D721Med (cell line): Measurements from ENCODE around the gene MPV17L2.

Experiments
- DNase-seq: peaks from one replicate; pipeline ENCODE4 v3.0.0; 2011; ENCODE audit warnings: low spot score; ENCODE audit not compliant: insufficient read length
- FAIRE-seq: peaks from 2 replicates; lab custom pipeline; 2011; peaks lifted over from hg19 to GRCh38; lab: Jason Lieb, UNC
- TF ChIP-seq, protein P1 (sequence below): IDR thresholded peaks from 2 replicates; pipeline ENCODE4 v1.5.1; 2012; ENCODE audit warnings: mild to moderate bottlenecking, control low read depth; ENCODE audit not compliant: insufficient read depth; ENCODE audit errors: missing control alignments

The MPV17L2 gene

GRCh38 chr19:18219911-18220631, 27.1 kb downstream of the MPV17L2 start:
- TF ChIP-seq, protein P1, sequence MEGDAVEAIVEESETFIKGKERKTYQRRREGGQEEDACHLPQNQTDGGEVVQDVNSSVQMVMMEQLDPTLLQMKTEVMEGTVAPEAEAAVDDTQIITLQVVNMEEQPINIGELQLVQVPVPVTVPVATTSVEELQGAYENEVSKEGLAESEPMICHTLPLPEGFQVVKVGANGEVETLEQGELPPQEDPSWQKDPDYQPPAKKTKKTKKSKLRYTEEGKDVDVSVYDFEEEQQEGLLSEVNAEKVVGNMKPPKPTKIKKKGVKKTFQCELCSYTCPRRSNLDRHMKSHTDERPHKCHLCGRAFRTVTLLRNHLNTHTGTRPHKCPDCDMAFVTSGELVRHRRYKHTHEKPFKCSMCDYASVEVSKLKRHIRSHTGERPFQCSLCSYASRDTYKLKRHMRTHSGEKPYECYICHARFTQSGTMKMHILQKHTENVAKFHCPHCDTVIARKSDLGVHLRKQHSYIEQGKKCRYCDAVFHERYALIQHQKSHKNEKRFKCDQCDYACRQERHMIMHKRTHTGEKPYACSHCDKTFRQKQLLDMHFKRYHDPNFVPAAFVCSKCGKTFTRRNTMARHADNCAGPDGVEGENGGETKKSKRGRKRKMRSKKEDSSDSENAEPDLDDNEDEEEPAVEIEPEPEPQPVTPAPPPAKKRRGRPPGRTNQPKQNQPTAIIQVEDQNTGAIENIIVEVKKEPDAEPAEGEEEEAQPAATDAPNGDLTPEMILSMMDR = no peak
- DNase-seq (no peak), FAIRE-seq (no peak)

GRCh38 chr19:18220632-18221275, 27.7 kb downstream of the MPV17L2 start:
- TF ChIP-seq, protein P1 = no peak
- no peak for FAIRE-seq
- no peak for DNase-seq

DNA sequence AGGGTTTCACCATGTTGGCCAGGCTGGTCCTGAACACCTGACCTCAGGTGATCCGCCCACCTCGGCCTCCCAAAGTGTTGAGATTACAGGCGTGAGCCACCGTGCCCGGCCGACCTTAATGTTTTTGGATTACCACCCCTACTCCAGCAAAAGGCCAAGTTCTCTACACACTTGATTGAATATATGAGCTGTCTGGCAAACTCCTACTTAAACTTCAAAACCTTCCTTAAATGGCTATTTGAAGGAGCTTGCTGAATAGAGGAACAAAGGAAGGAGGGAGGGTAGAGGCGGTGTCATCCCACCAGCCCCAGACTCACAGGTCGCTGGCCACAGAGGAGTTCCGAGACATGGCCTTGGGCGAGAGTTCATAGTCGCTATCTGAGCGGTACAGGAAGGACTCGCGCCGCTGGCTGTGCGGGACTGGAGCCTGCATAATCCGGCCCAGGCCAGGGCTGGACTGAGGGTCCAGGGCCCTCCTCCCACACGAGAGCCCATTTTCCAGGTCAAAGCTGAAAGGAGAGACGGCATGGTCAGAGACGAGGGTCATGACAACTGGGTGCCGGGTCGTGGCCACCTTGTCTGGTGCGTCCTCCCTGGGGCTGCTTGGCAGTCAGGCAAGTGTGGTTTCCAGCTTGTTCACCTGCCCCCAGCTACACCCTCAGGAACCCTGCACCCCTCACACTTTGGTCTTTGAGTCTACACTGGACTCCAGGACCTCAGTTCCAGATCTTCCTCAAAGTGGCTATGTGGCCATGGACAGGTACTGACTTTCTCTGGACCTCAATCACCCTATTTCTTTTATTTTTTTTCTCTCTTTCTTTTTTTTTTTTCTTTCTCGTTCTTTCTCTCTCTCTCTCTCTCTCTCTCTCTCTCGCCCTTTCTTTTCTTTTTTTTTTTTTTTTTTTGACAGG, 29.1 kb downstream of the MPV17L2 start:
- TF ChIP-seq, protein P1 = no peak
- FAIRE-seq = no peak
- DNase-seq = no peak

GRCh38 chr19:18223860-18224524, 31.0 kb downstream of the MPV17L2 start:
- DNase-seq (no peak), FAIRE-seq (no peak)
- TF ChIP-seq, protein P1 = no peak

DNA sequence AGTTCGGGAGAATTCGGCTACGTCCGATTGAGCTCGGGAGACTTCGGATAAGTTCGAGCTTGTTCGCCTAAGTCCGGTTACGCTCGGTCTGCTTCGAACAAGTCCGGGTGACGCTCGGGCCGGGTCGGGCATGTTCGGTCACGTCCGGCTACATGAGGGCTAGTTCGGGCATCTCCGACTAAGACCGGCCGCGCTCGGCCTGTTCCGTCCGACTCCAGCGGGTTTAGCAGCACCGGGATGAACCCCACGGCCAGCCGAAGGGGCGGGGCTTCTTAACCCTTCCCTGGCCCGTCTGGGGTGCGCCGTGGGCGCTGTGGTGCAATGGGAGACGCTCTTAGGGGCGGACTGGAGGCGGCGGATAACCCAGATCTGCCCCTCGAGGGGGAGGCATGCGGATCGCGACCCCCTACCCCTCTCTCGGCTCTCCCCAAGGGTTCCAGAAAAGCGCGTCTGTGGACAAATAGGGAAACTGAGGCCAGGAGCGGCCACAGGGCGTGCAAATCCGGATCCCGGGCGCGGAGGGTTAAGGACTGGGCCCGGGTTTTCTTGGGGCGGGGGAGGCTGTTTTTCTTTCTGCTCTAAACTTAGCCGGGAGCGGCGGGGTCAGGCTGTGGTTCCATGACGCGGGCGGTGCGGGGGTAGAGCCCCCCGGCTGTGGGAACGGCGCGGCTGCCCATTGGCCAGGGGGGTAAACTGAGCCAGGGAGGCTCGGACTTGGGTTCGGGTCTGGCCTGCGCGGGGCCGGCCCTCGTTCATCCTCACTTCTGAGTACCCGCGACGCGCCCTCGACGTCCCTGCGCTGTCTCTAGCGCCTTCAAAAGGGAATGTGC, 31.7 kb downstream of the MPV17L2 start:
- peak; percentile 94 for FAIRE-seq
- TF ChIP-seq, protein P1 = no peak
- peak; percentile 99 for DNase-seq

DNA sequence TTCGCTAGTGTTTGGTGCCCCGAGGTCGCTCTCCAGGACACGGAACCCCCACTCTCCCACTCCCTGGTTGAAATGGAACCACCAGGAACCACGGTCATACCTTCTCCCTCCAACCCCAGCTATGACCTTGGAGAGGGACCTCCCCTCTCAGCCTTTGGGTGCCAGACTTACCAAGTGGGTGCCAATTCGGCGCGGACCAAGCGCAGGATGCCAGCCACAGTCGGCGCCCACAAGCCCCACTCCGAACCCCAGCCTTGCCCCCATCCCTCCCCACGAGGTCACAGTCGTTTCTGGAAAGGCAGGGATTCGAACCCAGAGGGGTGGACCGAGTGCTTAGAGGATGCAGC, 32.3 kb downstream of the MPV17L2 start:
- TF ChIP-seq, protein P1 = no peak
- FAIRE-seq = no peak
- no peak for DNase-seq
